ENCODE data around the gene CLEC4M.
"Not testable (repeated sequence)": the region's sequence is repeated elsewhere in the genome, so short reads cannot be mapped to it uniquely, and the experiment has no call there.

Gene CLEC4M

GRCh38 chr19:7816040-7816439 lies 53.0 kb downstream of the CLEC4M start:
- H3K27ac ChIP-seq (ENCODE audit: extremely low read depth, low read depth, low read length); H3K4me3 ChIP-seq (ENCODE audit: low read depth, low read length); H3K36me3 ChIP-seq (ENCODE audit: control insufficient read depth in 2 of 2, insufficient read depth in 1 of 2, low read length in 2 of 2); H3K9me3 ChIP-seq (ENCODE audit: control insufficient read depth, insufficient read depth, low read depth, low read length); POLR2A ChIA-PET; H3K4me1 ChIP-seq (ENCODE audit: control insufficient read depth, insufficient read depth, low read length): not testable (repeated sequence)
- TF ChIP-seq ZNF146 (tag by site-specific recombination; IDR thresholded peaks at IDR 0.05) (peak; percentile 95), ZNF280D (tag by site-specific recombination; IDR thresholded peaks at IDR 0.05) (0 out of 2 replicates have a peak, but pooled peaks have one; percentile 61)
- CTCF ChIA-PET: interaction anchor here (1.2 kb wide), 1 partner anchor 16 kb away, joined by 4 read pairs; no protein-coding TSS in a partner anchor

DNA sequence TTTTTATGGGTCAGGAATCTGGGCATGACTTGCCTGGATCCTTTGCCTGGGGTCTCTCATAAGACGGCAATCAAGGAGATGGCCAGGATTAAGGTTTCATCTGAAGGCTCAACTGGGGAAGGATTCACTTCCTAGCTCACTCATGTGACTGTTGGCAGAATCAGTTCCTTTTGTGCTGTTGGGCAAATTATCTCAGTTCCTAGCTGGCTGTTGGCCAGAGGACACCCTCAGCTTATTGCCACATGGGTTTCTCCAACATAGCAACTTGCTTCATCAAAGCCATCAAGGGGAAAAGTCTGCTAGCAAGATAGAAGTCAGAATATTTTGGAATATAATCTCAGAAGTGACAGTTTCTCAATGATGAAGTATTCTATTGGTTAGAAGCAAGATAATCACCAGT lies 54.8 kb downstream of the CLEC4M start:
- Histone ChIP-seq H3K4me3 (ENCODE audit: low read depth, low read length) (no peak overlapping the region), H3K9me3 (ENCODE audit: control insufficient read depth, insufficient read depth, low read depth, low read length) (no peaks in the 10 kb centered on the region), H3K27ac (ENCODE audit: extremely low read depth, low read depth, low read length) (no peak overlapping the region), H3K36me3 (ENCODE audit: control insufficient read depth in 2 of 2, insufficient read depth in 1 of 2, low read length in 2 of 2) (no peaks in the 10 kb centered on the region), H3K4me1 (ENCODE audit: control insufficient read depth, insufficient read depth, low read length) (no peaks in the 10 kb centered on the region)
- POLR2A ChIA-PET: no interaction called here
- CTCF ChIA-PET: interaction anchor here (1.0 to 1.4 kb wide), 2 partner anchors 17 to 251 kb away, joined by 3 read pairs; no protein-coding TSS in a partner anchor
- TF ChIP-seq SETDB1 (IDR thresholded peaks at IDR 0.05; ENCODE audit: insufficient read length, low read length): no peak
- no peak for TF ChIP-seq ZNF202 (tag by site-specific recombination; IDR thresholded peaks at IDR 0.05; ENCODE audit: borderline replicate concordance)
- TF ChIP-seq BCL11B (tag by site-specific recombination; IDR thresholded peaks at IDR 0.05; ENCODE audit: low read depth): no peak

DNA sequence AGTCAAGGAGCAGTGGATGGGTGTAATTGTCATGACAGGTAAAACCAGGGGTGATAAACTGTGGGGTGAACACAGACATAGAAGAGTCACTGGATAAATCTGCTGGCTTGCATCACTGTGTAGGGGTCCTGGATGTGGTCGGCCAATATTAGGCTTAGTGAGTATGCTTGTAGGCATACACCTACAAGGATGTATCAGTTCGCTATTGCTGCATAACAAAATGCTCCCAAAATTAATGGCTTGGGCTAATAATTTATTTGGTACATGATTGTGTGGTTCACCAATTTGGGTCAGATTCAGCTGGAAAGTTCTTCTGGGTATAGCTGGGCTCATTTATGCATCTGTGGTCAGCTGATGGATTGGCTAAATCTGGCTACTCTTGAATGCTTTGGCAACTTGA lies 55.8 kb downstream of the CLEC4M start:
- ChIA-PET CTCF (interaction anchor here (1.1 to 1.8 kb wide), 5 partner anchors 17 to 252 kb away, joined by 3 to 4 read pairs (median 3); partner anchors contain the start of genes MAP2K7 and TRAPPC5), POLR2A (interaction anchor here (1.5 kb wide), 1 partner anchor 9 kb away, joined by 5 read pairs; no protein-coding TSS in a partner anchor)
- no peaks in the 10 kb centered on the region for H3K4me1 ChIP-seq (ENCODE audit: control insufficient read depth, insufficient read depth, low read length)
- H3K9me3 ChIP-seq (ENCODE audit: control insufficient read depth, insufficient read depth, low read depth, low read length): no peaks in the 10 kb centered on the region
- H3K4me3 ChIP-seq (ENCODE audit: low read depth, low read length): no peak overlapping the region
- TF ChIP-seq ZFP3 (tag by site-specific recombination; IDR thresholded peaks at IDR 0.05; ENCODE audit: low read depth) (no peak), RBAK (tag by site-specific recombination; IDR thresholded peaks at IDR 0.05) (peak; percentile 91), WT1 (tag by site-specific recombination; IDR thresholded peaks at IDR 0.05) (no peak), ZNF350 (tag by site-specific recombination; IDR thresholded peaks at IDR 0.05) (no peak), ZNF366 (tag by site-specific recombination; conservative IDR thresholded peaks at IDR 0.05) (no peak)
- TF ChIP-seq, protein P1, sequence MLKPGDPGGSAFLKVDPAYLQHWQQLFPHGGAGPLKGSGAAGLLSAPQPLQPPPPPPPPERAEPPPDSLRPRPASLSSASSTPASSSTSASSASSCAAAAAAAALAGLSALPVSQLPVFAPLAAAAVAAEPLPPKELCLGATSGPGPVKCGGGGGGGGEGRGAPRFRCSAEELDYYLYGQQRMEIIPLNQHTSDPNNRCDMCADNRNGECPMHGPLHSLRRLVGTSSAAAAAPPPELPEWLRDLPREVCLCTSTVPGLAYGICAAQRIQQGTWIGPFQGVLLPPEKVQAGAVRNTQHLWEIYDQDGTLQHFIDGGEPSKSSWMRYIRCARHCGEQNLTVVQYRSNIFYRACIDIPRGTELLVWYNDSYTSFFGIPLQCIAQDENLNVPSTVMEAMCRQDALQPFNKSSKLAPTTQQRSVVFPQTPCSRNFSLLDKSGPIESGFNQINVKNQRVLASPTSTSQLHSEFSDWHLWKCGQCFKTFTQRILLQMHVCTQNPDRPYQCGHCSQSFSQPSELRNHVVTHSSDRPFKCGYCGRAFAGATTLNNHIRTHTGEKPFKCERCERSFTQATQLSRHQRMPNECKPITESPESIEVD (tag by site-specific recombination; IDR thresholded peaks at IDR 0.05): no peak
- no peaks in the 10 kb centered on the region for H3K36me3 ChIP-seq (ENCODE audit: control insufficient read depth in 2 of 2, insufficient read depth in 1 of 2, low read length in 2 of 2)
- no peak overlapping the region for H3K27ac ChIP-seq (ENCODE audit: extremely low read depth, low read depth, low read length)

All from HEK293 (cell line).